ENCODE data around the gene RALGPS1. TPM values are rescaled to one million over a fixed set of nuclear protein-coding genes. Genes with fewer than 3 reads are reported as not detected.

Gene RALGPS1
- polyA plus RNA-seq, 1 donor from 2014 or later, result 8.0 TPM

DNA sequence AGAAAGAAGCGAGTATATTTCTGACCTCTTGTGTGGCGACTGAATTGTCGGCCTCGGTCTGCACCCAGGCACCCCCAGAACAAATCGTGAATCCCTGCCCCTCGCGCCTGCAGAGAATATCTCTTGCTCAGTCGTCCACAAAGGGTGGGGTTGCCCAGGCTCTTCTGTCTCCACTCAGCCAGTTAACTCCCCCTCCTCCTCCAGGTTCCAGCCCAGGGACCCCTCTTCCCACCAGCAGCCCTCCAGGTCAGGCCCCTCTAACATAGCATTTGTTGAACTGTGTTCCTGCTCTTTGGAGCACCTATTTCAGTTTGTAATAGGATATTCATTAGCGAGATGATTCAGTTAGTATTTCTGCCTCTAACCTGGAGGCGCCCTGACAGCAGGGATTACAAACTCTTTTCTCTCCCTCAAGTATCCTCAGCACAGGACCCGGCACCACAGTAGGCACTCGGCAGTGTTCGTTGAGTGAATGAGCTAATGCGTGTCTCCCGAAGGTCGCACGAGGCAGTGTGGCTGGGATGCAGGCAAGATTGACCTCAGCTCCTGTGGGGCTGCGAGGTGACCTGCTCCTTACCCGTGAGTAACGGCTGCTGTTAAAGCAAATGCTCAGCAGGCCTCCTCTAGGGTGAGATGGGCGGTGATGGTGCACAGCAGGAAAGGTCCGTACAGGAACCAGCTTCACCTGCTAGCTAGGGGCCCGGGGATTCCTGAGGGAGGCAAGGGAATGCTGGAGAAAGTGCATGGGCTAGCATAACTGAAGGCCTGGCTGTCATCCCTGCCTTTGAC lies 28.4 kb upstream of the RALGPS1 start:
- no peaks in the 10 kb centered on the region for H3K9me3 Mint-ChIP-seq
- no peaks in the 10 kb centered on the region for H3K27me3 Mint-ChIP-seq
- H3K27ac Mint-ChIP-seq, result no peak overlapping the region

DNA sequence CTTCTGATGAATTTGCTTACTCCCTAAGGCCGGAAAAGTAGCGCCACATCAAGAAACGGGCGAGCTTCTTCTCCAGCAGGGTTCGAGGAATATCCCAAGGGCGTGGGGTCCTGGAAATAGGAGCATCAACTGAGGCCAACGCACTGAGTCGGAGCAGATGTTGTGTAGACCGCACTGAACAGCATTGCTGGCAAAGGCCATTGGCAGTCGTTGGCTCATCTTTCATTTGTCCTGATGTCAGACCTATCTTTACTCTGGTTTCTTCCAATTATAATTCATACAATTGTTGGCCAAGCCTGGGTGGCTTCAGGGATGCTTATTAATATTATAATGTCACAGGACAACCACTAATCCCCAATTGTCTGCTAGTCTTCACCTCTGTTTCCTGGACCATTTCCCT lies 27.7 kb upstream of the RALGPS1 start:
- H3K27ac Mint-ChIP-seq, result no peak overlapping the region

More for the DNA sequence above, 28.4 kb upstream of the RALGPS1 start:
- no peaks in the 10 kb centered on the region for H3K4me1 Mint-ChIP-seq
- H3K4me3 Mint-ChIP-seq, result no peak overlapping the region
- H3K36me3 Mint-ChIP-seq, result no peaks in the 10 kb centered on the region

DNA sequence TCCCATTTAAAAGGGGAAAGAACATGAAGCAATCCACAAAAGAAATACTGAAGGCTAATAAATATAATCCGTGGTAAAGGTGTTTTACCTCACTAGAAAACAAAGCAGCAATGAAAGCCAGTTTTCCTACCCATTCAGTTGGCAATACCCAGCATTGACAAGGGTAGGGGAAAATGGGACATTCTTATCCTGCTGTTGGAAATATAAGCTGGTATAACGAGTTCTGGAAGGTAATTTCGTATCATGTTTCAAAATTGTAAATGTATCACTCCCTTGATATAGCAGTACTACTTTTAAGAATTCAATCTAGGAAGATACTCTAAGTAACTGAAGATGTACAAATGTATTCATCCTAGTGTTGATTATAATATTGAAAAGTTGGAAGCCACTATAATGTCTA lies 22.9 kb upstream of the RALGPS1 start:
- Mint-ChIP-seq H3K4me3 (no peak overlapping the region), H3K27me3 (no peaks in the 10 kb centered on the region), H3K36me3 (no peaks in the 10 kb centered on the region), H3K4me1 (peaks cover 0 to 2% (median 0%) of the 10 kb centered on the region in 3 donors), H3K9me3 (no peaks in the 10 kb centered on the region), H3K27ac (no peak overlapping the region)

More for the DNA sequence above, 27.7 kb upstream of the RALGPS1 start:
- no peaks in the 10 kb centered on the region for H3K4me1 Mint-ChIP-seq
- H3K9me3 Mint-ChIP-seq, result no peaks in the 10 kb centered on the region
- no peaks in the 10 kb centered on the region for H3K27me3 Mint-ChIP-seq
- H3K36me3 Mint-ChIP-seq, result no peaks in the 10 kb centered on the region
- no peak overlapping the region for H3K4me3 Mint-ChIP-seq

DNA sequence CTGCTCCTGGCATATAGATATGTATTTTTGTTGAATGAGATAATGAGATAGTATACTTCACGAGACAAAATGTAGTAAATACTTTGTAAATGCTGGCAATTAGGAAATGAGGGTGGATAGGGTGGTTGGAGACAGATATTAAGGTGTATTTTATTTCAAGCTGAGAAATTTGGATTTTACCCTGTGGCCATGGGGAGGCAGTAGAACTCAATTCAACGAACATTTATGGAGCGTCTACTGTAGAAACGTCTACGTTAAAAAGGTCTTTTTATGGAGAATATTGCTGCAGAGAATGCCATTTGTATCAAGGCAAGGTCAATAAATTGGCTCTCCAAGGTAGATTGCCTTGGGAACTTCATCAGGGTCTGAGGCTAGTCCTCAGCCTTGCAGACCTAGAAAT lies 21.5 kb upstream of the RALGPS1 start:
- no peak overlapping the region for H3K27ac Mint-ChIP-seq
- H3K4me3 Mint-ChIP-seq, result no peak overlapping the region
- H3K4me1 Mint-ChIP-seq, result peaks cover 0 to 2% (median 0%) of the 10 kb centered on the region in 3 donors
- peaks cover 5% of the 10 kb centered on the region for H3K27me3 Mint-ChIP-seq
- H3K36me3 Mint-ChIP-seq, result no peaks in the 10 kb centered on the region
- no peaks in the 10 kb centered on the region for H3K9me3 Mint-ChIP-seq

DNA sequence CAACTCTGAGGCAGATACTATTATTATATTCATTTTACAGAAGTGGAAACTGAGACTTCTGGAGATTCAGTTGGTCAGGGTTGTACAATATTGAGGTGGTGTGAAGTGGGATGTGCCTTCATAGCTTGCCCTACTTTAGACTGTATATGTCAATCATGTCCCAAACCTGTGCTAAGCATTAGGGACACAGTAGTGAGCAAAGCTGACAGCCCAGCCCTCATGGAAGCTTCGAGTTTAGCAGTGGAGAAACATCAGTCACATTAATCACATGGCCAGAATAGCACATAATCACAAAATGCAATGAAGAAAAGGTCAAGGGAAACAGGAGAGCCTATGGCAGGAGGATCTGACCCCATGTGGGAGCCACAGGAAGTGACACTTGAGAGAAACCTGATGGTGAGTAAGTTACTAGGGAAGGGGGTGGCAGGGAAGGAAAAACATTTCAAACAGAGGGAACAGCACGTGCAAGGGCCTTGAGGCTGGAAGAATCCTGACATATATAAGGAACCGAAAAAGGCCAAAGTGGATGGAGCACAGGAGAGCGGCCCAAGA lies 20.5 kb upstream of the RALGPS1 start:
- H3K27me3 Mint-ChIP-seq, result peaks cover 5% of the 10 kb centered on the region
- H3K27ac Mint-ChIP-seq, result peak overlapping the region in 1 of 3 donors; percentile 6
- no peak overlapping the region for H3K4me3 Mint-ChIP-seq
- H3K9me3 Mint-ChIP-seq, result no peaks in the 10 kb centered on the region
- H3K4me1 Mint-ChIP-seq, result peaks cover 0 to 2% (median 0%) of the 10 kb centered on the region in 3 donors
- H3K36me3 Mint-ChIP-seq, result no peaks in the 10 kb centered on the region

DNA sequence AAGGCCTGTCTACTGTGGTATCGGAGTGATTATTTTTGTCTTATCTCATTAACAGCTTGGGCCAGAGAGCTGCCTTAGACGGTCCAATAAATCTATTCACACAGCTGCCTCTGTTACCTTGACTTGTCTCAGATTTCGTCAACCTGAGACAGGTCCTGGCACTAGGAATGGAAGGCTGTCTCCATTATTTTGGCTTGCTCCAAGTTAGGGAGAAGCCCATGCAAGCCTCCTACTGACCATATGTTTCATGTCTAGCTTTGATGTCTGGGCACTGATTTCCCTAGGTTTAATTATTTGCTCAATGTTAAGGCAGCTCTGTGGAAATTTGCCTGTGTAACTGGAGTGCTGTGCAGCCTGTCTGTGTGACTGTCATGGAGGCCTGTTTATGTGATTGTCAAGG lies 12.4 kb upstream of the RALGPS1 start:
- peaks cover 7% of the 10 kb centered on the region for H3K27me3 Mint-ChIP-seq
- peak overlapping the region in 1 of 4 donors; percentile 58 for H3K4me3 Mint-ChIP-seq
- H3K27ac Mint-ChIP-seq, result no peak overlapping the region
- H3K9me3 Mint-ChIP-seq, result peaks cover 7 to 8% (median 8%) of the 10 kb centered on the region in 3 donors
- H3K4me1 Mint-ChIP-seq, result no peaks in the 10 kb centered on the region
- peaks cover 3% of the 10 kb centered on the region for H3K36me3 Mint-ChIP-seq

DNA sequence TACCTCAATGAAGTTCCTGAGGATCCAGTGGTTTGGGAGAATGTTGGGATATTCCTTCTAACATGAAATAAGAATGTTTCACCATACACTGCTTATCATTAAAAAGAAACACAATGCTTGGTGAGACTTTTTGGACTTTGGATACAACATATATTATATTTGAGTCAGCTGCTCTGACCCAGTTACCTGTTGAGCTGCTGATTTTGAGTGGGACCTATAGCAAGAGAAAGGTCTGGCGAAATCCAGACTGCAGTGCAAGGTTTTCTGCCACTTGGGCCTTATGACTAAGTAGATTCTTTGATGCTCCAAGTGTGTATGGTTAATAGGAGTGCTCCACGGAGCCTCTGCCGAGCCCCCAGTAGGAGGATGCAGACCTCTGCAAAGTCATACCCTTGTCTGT lies 10.0 kb upstream of the RALGPS1 start:
- H3K4me3 Mint-ChIP-seq, result no peak overlapping the region
- H3K9me3 Mint-ChIP-seq, result peaks cover 7 to 8% (median 8%) of the 10 kb centered on the region in 3 donors

DNA sequence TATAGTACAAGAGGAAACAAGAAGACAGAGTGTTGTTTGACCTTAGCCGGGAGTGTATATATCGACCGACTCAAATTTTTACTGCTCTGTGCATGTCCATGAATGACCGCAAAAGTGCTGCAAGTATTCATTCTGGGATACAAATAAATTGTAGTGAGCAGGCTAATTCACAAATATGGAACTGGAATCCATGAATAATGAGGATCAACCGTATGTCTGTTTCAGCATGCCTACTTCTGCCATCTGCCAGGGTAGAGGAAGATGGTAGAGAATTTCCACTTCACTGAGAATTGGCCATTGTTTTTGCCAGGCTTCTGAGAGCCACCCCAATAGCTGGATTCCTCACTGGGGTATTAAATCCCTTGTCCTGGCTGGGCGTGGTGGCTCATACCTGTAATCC lies 8.5 kb upstream of the RALGPS1 start:
- H3K9me3 Mint-ChIP-seq, result peaks cover 5 to 7% (median 6%) of the 10 kb centered on the region in 3 donors
- H3K27me3 Mint-ChIP-seq, result peaks cover 18% of the 10 kb centered on the region
- H3K27ac Mint-ChIP-seq, result no peak overlapping the region

More for the DNA sequence above, 10.0 kb upstream of the RALGPS1 start:
- Mint-ChIP-seq H3K27ac (no peak overlapping the region), H3K36me3 (peaks cover 3% of the 10 kb centered on the region), H3K27me3 (peaks cover 14% of the 10 kb centered on the region), H3K4me1 (peaks cover 0 to 2% (median 0%) of the 10 kb centered on the region in 3 donors)

DNA sequence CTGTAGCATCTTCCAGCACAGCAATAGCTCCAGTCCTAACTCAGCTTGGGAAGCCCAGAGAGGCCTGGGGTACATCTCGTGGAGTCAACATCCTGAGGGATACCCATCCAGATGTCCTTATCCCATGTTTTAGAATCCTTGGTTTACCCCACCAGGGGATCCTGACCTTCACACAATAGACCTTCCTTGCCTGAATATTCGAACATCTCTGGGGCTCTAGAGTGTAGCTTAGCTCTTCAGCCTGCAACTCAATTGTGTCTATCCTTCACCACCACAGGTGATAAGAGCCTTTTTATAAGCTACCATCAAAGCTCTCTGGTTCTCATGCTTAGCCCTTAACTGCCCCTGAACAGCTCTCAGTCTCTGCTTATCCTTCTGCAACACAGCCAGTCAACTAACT lies 7.5 kb upstream of the RALGPS1 start:
- H3K36me3 Mint-ChIP-seq, result peaks cover 3% of the 10 kb centered on the region
- peak overlapping the region in 1 of 3 donors; percentile 24 for H3K27ac Mint-ChIP-seq
- peaks cover 0 to 2% (median 1%) of the 10 kb centered on the region in 3 donors for H3K4me1 Mint-ChIP-seq
- peaks cover 19% of the 10 kb centered on the region for H3K27me3 Mint-ChIP-seq
- peaks cover 0 to 3% (median 3%) of the 10 kb centered on the region in 3 donors for H3K9me3 Mint-ChIP-seq
- H3K4me3 Mint-ChIP-seq, result no peak overlapping the region

More for the DNA sequence above, 8.5 kb upstream of the RALGPS1 start:
- no peak overlapping the region for H3K4me3 Mint-ChIP-seq
- peaks cover 3% of the 10 kb centered on the region for H3K36me3 Mint-ChIP-seq
- peaks cover 0 to 2% (median under 1%) of the 10 kb centered on the region in 3 donors for H3K4me1 Mint-ChIP-seq

DNA sequence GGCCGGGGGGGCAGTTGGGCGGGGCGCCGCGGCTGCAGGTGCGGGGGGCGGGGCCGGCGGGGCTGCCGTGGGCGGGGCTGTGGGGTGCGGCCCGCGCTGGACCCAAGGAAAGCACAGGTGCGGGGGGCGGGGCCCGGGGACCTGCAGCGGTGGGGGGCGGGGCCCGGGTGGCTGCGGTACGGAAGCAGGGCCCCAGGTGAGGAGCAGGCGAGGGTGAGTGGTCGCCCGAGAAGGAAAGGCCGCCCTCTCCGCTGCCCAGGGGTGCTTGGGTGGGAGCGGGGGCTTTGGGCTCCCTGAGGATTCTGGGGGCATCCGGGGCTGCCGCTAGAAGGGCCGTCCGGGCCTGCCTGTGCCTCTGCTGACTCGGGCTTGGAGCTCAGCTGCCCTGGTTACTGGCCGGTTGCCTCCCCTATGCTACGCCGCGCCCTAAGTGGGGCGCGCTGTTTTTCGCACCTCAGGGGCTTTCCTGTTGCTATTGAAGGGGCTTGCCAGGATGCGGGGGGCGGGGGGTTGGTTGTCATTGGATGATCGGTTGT lies 767 bp downstream of the RALGPS1 start:
- Mint-ChIP-seq H3K27ac (peak overlapping the region in 2 of 3 donors; percentile 13 to 68), H3K27me3 (peaks cover 2% of the 10 kb centered on the region), H3K9me3 (peaks cover 0 to 3% (median 3%) of the 10 kb centered on the region in 3 donors)

DNA sequence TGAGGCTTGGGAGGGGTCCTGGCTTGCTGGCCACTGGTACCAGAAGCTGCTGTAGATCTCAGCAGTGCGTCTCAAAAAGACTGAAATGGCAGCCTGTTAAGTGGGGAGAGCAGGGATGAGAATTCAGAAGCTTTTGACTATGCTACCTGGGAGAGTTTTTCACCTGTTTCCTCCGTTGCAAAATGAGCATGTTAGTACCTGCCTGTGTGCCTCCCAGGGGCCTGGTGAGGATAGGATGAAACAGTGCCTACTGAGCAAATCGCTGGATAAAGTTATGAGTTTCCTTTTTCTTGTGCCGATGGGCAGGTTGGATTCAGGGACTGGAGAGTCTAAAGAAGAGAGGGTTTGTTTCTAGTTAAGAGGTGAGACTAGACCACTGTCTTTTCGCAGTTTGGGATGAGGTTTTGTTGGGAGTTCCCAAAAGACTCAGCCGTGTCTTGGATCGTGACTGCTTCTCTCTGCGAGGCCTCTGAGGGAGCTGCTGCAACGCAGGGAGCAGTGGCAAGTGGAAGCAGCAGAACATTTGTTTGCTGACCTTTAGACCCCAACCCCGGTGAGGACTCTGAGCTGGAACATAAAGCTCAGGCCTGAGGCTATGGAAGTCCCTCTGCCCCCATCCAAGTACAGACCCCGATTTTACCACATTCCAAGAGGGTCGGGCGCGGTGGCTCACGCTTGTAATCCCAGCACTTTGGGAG lies 1.4 kb downstream of the RALGPS1 start:
- Mint-ChIP-seq H3K4me3 (peak overlapping the region; percentile 67 to 94 (median 74)), H3K36me3 (peaks cover 2% of the 10 kb centered on the region), H3K4me1 (peaks cover 4 to 10% (median 4%) of the 10 kb centered on the region in 3 donors), H3K27me3 (peaks cover 2% of the 10 kb centered on the region), H3K9me3 (peaks cover 0 to 3% (median 3%) of the 10 kb centered on the region in 3 donors), H3K27ac (peak overlapping the region in 2 of 3 donors; percentile 13 to 68)

More for the DNA sequence above, 767 bp downstream of the RALGPS1 start:
- peak overlapping the region; percentile 67 to 94 (median 74) for H3K4me3 Mint-ChIP-seq
- peaks cover 3% of the 10 kb centered on the region for H3K36me3 Mint-ChIP-seq
- H3K4me1 Mint-ChIP-seq, result peaks cover 4 to 9% (median 4%) of the 10 kb centered on the region in 3 donors

DNA sequence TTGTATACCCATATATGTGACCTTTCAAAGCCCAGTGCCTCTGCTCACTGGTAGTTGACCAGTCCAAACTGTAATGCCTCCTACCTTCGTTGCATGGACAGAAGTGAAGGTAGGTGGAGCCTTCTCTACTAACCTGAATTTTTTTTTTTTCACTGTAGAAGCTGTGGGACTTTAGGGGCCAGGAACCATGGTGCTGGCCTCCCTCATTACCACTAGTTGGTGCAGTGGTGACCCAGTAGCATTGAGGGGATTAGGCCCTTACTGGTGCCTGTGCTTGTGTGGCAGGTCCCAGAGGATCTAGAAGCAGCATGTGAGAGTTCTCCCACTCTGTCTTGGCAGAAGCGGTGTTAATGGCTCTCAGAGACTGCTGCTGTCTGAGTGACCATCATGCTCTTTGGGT lies 2.3 kb downstream of the RALGPS1 start:
- peak overlapping the region in 1 of 4 donors; percentile 67 for H3K4me3 Mint-ChIP-seq
- H3K27ac Mint-ChIP-seq, result no peak overlapping the region
- H3K9me3 Mint-ChIP-seq, result no peaks in the 10 kb centered on the region

DNA sequence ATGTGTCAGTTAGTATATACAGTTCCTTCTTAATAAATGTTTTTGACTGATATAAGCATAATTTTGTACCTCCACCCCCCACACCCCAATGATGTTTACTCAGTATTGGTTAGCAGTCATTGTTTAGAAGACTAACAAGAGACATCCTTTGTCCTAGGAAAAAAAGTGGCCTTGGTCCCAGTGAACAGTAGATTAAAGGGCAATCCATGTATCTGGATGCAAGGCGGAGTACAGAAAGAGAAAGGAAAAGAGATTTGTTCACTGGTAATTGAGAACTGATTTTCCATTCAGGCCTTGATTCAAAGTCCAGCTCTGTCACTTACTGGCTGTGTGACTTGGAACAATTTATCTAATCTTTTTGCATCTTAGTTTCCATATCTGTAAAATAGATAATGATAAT lies 4.6 kb downstream of the RALGPS1 start:
- Mint-ChIP-seq H3K4me1 (peaks cover 2 to 10% (median 3%) of the 10 kb centered on the region in 3 donors), H3K36me3 (peaks cover 3% of the 10 kb centered on the region), H3K9me3 (no peaks in the 10 kb centered on the region), H3K4me3 (no peak overlapping the region), H3K27me3 (no peaks in the 10 kb centered on the region), H3K27ac (no peak overlapping the region)

More for the DNA sequence above, 2.3 kb downstream of the RALGPS1 start:
- H3K27me3 Mint-ChIP-seq, result no peaks in the 10 kb centered on the region
- H3K36me3 Mint-ChIP-seq, result no peaks in the 10 kb centered on the region
- H3K4me1 Mint-ChIP-seq, result peaks cover 3 to 10% (median 4%) of the 10 kb centered on the region in 3 donors

DNA sequence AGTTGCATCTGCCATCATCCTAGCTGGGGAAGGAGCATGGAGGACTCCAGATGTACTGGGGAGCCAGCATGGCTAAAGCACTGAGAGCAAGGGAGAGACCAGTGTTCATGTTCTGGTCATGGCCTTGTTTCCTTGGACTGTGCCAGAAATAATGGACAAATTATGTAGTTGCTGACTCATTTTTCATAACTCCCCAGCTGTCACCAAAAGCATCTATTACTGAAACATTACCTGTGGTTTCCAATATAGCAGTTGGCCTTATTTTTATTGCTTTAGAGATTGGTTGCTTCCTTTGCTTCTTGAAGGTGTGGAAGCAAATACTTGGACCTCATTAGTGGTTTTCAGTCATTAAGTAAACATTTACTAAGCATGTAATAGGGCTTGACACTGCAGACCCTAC lies 11.3 kb downstream of the RALGPS1 start:
- H3K4me1 Mint-ChIP-seq, result peaks cover 0 to 3% (median 0%) of the 10 kb centered on the region in 3 donors
- no peak overlapping the region for H3K4me3 Mint-ChIP-seq
- no peaks in the 10 kb centered on the region for H3K27me3 Mint-ChIP-seq
- H3K27ac Mint-ChIP-seq, result no peak overlapping the region
- H3K9me3 Mint-ChIP-seq, result no peaks in the 10 kb centered on the region
- H3K36me3 Mint-ChIP-seq, result peaks cover 3% of the 10 kb centered on the region

DNA sequence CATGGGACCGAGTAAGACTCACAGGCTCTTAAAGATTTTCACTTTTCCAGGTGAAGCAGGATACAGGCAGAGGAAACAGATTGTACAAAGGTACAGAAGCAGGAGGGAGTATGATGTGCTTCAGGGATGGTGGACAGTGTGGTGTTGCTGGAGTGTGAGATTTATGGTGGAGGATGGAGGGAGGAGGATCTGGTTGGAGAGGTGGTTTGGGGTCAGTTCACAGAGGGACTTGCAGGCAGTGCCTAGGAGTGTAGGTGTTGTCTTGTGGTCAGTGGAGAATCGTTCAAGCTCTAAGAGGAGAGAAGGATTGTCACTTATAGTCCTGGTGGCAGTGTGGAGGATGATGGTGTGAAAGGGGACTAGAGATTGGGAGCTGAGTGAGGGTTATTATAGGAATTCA lies 11.8 kb downstream of the RALGPS1 start:
- Mint-ChIP-seq H3K27me3 (no peaks in the 10 kb centered on the region), H3K36me3 (peaks cover 3% of the 10 kb centered on the region), H3K4me3 (no peak overlapping the region), H3K4me1 (peaks cover 0 to 3% (median 0%) of the 10 kb centered on the region in 3 donors), H3K27ac (no peak overlapping the region), H3K9me3 (no peaks in the 10 kb centered on the region)
